ENCODE measurements around the gene RAB40C. TPM values are rescaled to one million over a fixed set of nuclear protein-coding genes. Genes with fewer than 3 reads are reported as not detected.

RAB40C gene
- total RNA-seq, 2 experiments from 2014 or later = 13.3 to 17.6 TPM

DNA sequence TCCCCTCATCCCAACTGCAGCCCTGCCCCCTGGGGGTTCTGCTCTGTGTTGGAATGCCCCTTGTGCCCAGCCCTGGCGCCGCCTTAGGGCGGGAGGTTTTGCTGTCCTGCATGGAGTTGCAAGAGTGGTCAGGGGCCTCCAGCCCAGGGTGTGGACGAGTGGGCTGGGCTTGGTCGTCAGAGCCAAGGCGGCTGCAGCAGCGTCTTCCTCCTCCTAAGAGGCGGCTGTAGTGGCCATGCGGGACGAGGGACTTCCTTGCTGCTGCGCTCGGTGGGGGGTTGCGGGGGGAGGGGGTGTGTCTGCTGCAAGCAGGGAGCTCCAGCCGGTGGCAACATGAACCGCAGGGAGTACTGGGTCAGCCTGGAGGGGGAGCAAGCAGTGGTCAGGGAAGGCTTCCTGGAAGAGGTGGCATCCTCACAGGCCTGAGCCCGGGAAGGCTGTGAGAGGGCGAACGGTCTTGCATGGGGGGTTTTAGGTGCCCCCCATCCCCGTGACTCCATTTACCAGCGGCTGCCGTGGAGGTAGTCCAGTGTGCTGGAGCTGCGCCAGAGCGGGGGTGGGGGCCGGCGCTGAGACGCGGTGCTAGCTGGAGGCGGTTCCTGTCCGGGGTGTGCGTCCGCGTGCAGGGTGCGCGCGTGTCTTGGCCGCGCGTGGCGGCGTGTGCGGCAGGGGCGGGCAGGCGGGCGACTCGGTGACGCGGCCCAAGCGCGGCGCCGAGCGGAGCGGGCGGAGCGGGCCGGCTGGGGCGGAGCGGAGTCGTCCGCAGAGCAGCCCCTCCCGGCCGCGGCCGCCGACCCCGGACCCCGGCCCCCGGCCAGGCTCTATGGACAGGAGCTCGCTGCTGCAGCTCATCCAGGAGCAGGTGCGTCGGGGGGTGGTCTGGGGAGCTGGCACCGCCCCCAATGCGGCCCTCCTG is 85.4 kb downstream of the RAB40C start, which contains the start of gene RHBDL1:
TSS of gene RHBDL1 (plus strand) at position 704 of the 916 bp plus-strand sequence. CDS start at position 824, 120 bp downstream.
- peaks cover 5% of the 10 kb centered on the region for H3K36me3 Mint-ChIP-seq (ENCODE audit: low read depth)
- H3K27me3 Mint-ChIP-seq = peaks cover 3% of the 10 kb centered on the region
- H3K4me1 Mint-ChIP-seq = peaks cover 10% of the 10 kb centered on the region
- ChIA-PET CTCF (interaction anchor here (0.9 to 1.4 kb wide), 3 partner anchors 15 to 39 kb away, joined by 4 to 6 read pairs (median 6); partner anchors contain the start of genes METTL26 and WDR24), POLR2A (no interaction called here)
- no peaks in the 10 kb centered on the region for H3K9me3 Mint-ChIP-seq
- DNase-seq = no peak
- H3K27ac Mint-ChIP-seq = no peak within 1 kb of the TSS
- H3K4me3 Mint-ChIP-seq = no peak within 1 kb of the TSS

DNA sequence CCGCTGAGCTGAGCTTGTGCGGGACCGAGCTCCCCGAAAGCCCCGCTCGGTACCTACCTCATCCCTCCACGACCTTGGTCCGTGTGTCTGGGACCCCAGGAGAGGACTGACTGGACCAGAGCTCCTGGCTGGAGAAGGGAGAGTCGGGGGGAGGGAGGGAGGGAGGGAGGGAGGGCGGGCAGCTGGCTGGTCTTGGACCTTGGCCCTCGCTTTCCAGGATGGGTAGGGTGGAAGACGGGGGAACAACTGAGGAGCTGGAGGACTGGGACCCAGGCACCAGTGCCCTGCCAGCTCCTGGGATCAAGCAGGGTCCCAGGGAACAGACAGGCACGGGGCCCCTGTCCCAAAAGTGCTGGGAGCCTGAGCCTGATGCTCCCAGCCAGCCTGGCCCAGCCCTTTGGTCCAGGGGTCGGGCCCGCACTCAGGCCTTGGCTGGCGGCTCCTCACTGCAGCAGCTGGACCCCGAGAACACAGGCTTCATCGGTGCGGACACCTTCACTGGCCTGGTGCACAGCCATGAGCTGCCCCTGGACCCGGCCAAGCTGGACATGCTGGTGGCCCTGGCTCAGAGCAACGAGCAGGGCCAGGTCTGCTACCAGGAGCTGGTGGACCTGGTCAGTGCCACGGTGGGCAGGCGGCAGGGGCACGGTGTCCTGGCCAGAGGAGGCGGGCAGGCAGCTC is 86.2 kb downstream of the RAB40C start:
- Mint-ChIP-seq H3K36me3 (ENCODE audit: low read depth) (peaks cover 7% of the 10 kb centered on the region), H3K4me3 (no peak overlapping the region), H3K27me3 (peaks cover 3% of the 10 kb centered on the region), H3K27ac (no peak overlapping the region), H3K9me3 (no peaks in the 10 kb centered on the region), H3K4me1 (peaks cover 13% of the 10 kb centered on the region)
- DNase-seq = no peak
- ChIA-PET POLR2A (no interaction called here), CTCF (interaction anchor here (0.9 to 1.2 kb wide), 2 partner anchors 22 to 40 kb away, joined by 6 read pairs; partner anchors contain the start of gene METTL26)

DNA sequence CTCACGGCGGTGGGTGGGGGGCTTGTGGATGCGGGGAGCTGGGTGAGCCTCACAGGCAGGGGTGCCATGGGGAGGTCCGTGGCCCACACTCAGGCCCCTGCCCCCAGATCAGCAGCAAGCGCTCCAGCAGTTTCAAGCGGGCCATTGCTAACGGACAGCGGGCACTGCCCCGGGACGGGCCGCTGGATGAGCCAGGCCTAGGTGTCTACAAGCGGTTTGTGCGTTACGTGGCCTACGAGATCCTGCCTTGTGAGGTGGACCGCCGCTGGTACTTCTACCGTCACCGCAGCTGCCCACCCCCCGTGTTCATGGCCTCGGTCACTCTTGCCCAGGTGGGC is 86.7 kb downstream of the RAB40C start:
- ChIA-PET CTCF (interaction anchor here (1.0 to 1.2 kb wide), 2 partner anchors 9 to 23 kb away, joined by 5 to 6 read pairs; partner anchors contain the start of gene RHOT2), POLR2A (no interaction called here)
- peaks cover 8% of the 10 kb centered on the region for H3K36me3 Mint-ChIP-seq (ENCODE audit: low read depth)
- peaks cover 18% of the 10 kb centered on the region for H3K4me1 Mint-ChIP-seq
- no peak overlapping the region for H3K4me3 Mint-ChIP-seq
- H3K27me3 Mint-ChIP-seq = peaks cover 3% of the 10 kb centered on the region
- H3K9me3 Mint-ChIP-seq = no peaks in the 10 kb centered on the region
- H3K27ac Mint-ChIP-seq = no peak overlapping the region
- no peak for DNase-seq

DNA sequence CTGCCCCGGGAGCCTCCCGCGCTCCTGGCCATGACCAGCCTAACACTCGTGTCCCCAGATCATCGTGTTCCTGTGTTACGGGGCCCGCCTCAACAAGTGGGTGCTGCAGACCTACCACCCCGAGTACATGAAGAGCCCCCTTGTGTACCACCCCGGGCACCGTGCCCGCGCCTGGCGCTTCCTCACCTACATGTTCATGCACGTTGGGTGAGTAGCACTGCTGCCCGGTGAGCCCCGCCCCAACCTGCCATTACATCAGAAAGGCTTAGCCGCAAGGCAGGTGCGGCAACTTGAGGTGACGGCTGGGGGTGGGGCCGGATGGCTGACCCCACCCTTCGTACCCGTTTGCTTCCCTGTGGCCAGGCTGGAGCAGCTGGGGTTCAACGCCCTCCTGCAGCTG is 87.0 kb downstream of the RAB40C start:
- Mint-ChIP-seq H3K4me1 (peaks cover 21% of the 10 kb centered on the region), H3K9me3 (no peaks in the 10 kb centered on the region)
- no peak for DNase-seq

DNA sequence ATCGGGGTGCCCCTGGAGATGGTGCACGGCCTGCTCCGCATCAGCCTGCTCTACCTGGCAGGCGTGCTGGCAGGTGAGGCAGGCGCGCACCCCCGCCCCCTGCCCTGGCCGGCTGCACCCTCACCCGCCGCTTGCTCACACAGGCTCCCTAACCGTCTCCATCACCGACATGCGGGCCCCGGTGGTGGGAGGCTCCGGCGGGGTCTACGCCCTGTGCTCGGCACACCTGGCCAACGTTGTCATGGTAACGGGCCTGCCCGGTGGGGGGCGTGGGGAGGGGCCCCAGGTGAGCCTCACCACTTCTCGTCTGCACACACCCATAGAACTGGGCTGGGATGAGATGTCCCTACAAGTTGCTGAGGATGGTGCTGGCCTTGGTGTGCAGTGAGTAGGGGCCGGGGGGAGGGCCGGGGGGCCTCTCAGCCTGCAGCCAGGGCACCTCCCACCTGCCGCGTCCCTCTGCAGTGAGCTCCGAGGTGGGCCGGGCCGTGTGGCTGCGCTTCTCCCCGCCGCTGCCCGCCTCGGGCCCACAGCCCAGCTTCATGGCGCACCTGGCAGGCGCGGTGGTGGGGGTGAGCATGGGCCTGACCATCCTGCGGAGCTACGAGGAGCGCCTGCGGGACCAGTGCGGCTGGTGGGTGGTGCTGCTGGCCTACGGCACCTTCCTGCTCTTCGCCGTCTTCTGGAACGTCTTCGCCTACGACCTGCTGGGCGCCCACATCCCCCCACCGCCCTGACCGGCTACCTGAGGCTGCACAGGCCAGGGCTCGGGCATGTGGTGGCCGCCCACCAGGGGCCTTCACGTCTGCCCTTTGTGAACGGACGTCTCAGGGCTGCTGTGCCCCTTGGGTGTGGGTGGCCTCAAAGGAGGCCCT is 87.7 kb downstream of the RAB40C start:
- ChIA-PET POLR2A (no interaction called here), CTCF (interaction anchor here (1.0 to 2.0 kb wide), 2 partner anchors 10 kb away, joined by 5 read pairs; partner anchors contain the start of gene RHOT2)
- H3K27me3 Mint-ChIP-seq = peaks cover 3% of the 10 kb centered on the region
- peaks cover 15% of the 10 kb centered on the region for H3K36me3 Mint-ChIP-seq (ENCODE audit: low read depth)
- H3K4me3 Mint-ChIP-seq = no peak overlapping the region
- no peak overlapping the region for H3K27ac Mint-ChIP-seq
- peaks cover 27% of the 10 kb centered on the region for H3K4me1 Mint-ChIP-seq
- no peaks in the 10 kb centered on the region for H3K9me3 Mint-ChIP-seq
- DNase-seq = no peak

More for the DNA sequence above, 87.0 kb downstream of the RAB40C start:
- Mint-ChIP-seq H3K36me3 (ENCODE audit: low read depth) (peaks cover 10% of the 10 kb centered on the region), H3K4me3 (no peak overlapping the region), H3K27ac (no peak overlapping the region), H3K27me3 (peaks cover 3% of the 10 kb centered on the region)
- ChIA-PET POLR2A (no interaction called here), CTCF (interaction anchor here (1.0 kb wide), 1 partner anchor 9 kb away, joined by 5 read pairs; the partner anchor contains the start of gene RHOT2)

DNA sequence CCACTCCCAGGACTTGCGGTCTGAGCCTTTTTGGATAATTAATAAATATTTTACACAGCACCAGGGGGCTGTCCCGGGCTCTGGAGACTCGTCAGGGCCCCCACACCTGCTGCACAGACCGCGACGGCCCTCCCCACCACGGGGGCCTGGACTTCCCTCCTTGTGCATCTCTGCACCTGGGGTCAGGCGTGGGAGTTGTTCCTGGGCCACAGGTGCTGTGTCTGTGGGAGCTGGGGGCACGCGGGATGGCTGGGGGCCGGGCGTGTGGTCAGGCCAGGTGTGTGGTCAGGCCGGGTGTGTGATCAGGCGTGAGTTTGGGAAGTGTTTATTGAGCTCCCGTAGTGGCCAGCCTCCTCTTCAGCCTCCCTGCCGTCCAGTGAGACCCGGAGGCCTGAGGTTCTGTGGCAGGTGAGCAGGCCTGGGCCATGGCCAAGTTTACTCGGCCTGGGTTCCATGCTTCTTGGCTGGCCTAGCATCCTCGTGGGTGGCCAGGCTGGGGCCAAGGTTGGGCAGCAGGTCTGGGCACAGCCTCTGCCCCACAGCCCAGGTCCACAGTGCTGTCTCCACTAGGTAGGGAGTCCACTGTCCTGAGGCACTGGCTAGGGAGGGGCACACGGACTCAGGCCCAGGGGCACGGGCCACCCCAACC is 88.5 kb downstream of the RAB40C start:
- ChIA-PET POLR2A (no interaction called here), CTCF (interaction anchor here (0.7 to 2.9 kb wide), 5 partner anchors 8 to 106 kb away, joined by 3 to 9 read pairs (median 4); partner anchors contain the start of gene RHOT2)
- peak overlapping the region; percentile 67 for H3K4me3 Mint-ChIP-seq
- peaks cover 33% of the 10 kb centered on the region for H3K4me1 Mint-ChIP-seq
- H3K36me3 Mint-ChIP-seq (ENCODE audit: low read depth) = peaks cover 13% of the 10 kb centered on the region
- H3K27me3 Mint-ChIP-seq = peaks cover 3% of the 10 kb centered on the region
- DNase-seq = no peak
- H3K9me3 Mint-ChIP-seq = no peaks in the 10 kb centered on the region
- no peak overlapping the region for H3K27ac Mint-ChIP-seq

Small RNA genes within 50 kb of the gene (microRNA-seq; reads per million reads assigned to microRNA genes)
- gene MIR3176 (ENCODE audit: borderline microRNAs expressed, borderline replicate concordance) = 2.7 reads per million, percentile 13 among the genes with 10 or more reads in this experiment

Other genes with a start within 250 kb of the RAB40C start
- gene AXIN1, start 237.3 kb upstream of the RAB40C start, total RNA-seq = 10 to 100 TPM; 25.5 to 30.6 TPM
- gene MRPL28, start 219.5 kb upstream of the RAB40C start, total RNA-seq = 10 to 100 TPM; 78.4 to 80.0 TPM
- 10 to 100 TPM; 85.2 to 99.2 TPM for gene PGAP6, start 208.1 kb upstream of the RAB40C start, total RNA-seq
- 10 to 100 TPM; 27.0 to 30.9 TPM for gene NME4, start 192.9 kb upstream of the RAB40C start, total RNA-seq
- gene DECR2, start 188.2 kb upstream of the RAB40C start, total RNA-seq = 1 to 10 TPM; 5.3 to 6.9 TPM
- 10 to 100 TPM; 22.7 to 26.0 TPM for gene RAB11FIP3, start 164.4 kb upstream of the RAB40C start, total RNA-seq
- 10 to 100 TPM; 59.1 to 72.1 TPM for gene CAPN15, start 62.4 kb upstream of the RAB40C start, total RNA-seq
- not detected for gene PRR35, start 29.7 kb upstream of the RAB40C start, total RNA-seq
- 1 to 10 TPM; 1.9 to 2.7 TPM for gene NHLRC4, start 23.1 kb upstream of the RAB40C start, total RNA-seq
- gene PIGQ, start 20.1 kb upstream of the RAB40C start, total RNA-seq = 10 to 100 TPM; 44.5 to 46.1 TPM
- gene WFIKKN1, start 40.9 kb downstream of the RAB40C start, total RNA-seq = 1 to 10 TPM; 1.8 to 2.7 TPM
- gene METTL26, start 46.2 kb downstream of the RAB40C start, total RNA-seq = 10 to 100 TPM; 63.7 to 78.0 TPM
- 10 to 100 TPM; 17.3 to 20.2 TPM for gene MCRIP2, start 51.8 kb downstream of the RAB40C start, total RNA-seq
- gene WDR90, start 59.3 kb downstream of the RAB40C start, total RNA-seq = 10 to 100 TPM; 54.9 to 81.6 TPM
- 100 to 1,000 TPM; 128 to 150 TPM for gene RHOT2, start 78.1 kb downstream of the RAB40C start, total RNA-seq
- 1 to 10 TPM; 1.5 to 1.7 TPM for gene RHBDL1, start 85.6 kb downstream of the RAB40C start, total RNA-seq
- gene STUB1, start 90.3 kb downstream of the RAB40C start, total RNA-seq = 10 to 100 TPM; 68.7 to 69.7 TPM
- 10 to 100 TPM; 33.8 to 34.3 TPM for gene JMJD8, start 94.3 kb downstream of the RAB40C start, total RNA-seq
- 10 to 100 TPM; 19.3 to 20.0 TPM for gene WDR24, start 100.3 kb downstream of the RAB40C start, total RNA-seq
- 10 to 100 TPM; 12.7 to 14.3 TPM for gene FBXL16, start 115.7 kb downstream of the RAB40C start, total RNA-seq
- 1 to 10 TPM; 2.5 to 3.0 TPM for gene METRN, start 125.1 kb downstream of the RAB40C start, total RNA-seq
- gene ANTKMT, start 131.1 kb downstream of the RAB40C start, total RNA-seq = 1 to 10 TPM; 5.5 to 8.7 TPM
- 1 to 10 TPM; 1.6 to 2.3 TPM for gene CCDC78, start 136.4 kb downstream of the RAB40C start, total RNA-seq
- 1 to 10 TPM; 5.0 to 5.7 TPM for gene HAGHL, start 137.0 kb downstream of the RAB40C start, total RNA-seq
- gene CIAO3, start 150.9 kb downstream of the RAB40C start, total RNA-seq = 10 to 100 TPM; 39.5 to 39.9 TPM
- gene MSLN, start 170.7 kb downstream of the RAB40C start, total RNA-seq = not detected
- gene RPUSD1, start 198.3 kb downstream of the RAB40C start, total RNA-seq = 10 to 100 TPM; 25.4 to 26.1 TPM
- 100 to 1,000 TPM in 1 of 2 experiments, 10 to 100 TPM in 1; 85.9 to 111 TPM for gene CHTF18, start 198.6 kb downstream of the RAB40C start, total RNA-seq
- not detected for gene GNG13, start 210.7 kb downstream of the RAB40C start, total RNA-seq